IMR-90 (cell line): Measurements from ENCODE around the gene CDADC1.

ENCODE experiments used
- CEBPB ChIP-seq: IDR thresholded peaks from 2 replicates; pipeline ENCODE4 v1.6.1; 2012; ENCODE audit warnings: low read depth, low read length, improper control_type of control experiment
- CTCF ChIP-seq: conservative IDR thresholded peaks from 2 replicates; pipeline ENCODE4 v1.5.1; 2012; ENCODE audit warnings: mild to moderate bottlenecking, low read depth, low read length, improper control_type of control experiment
- MAZ ChIP-seq: IDR thresholded peaks from 2 replicates; pipeline ENCODE4 v1.6.1; 2012; ENCODE audit warnings: low read depth, mild to moderate bottlenecking, low read length, improper control_type of control experiment, moderate library complexity, borderline replicate concordance
- POLR2A ChIP-seq: IDR thresholded peaks from 2 replicates; pipeline ENCODE4 v1.6.1; 2012; ENCODE audit warnings: mild to moderate bottlenecking, low read depth, low read length
- RAD21 ChIP-seq: IDR thresholded peaks from 2 replicates; pipeline ENCODE4 v1.6.1; 2012; ENCODE audit warnings: low read length, improper control_type of control experiment
- RCOR1 ChIP-seq: IDR thresholded peaks from 2 replicates; pipeline ENCODE4 v1.6.1; 2012; ENCODE audit warnings: mild to moderate bottlenecking, low read length, improper control_type of control experiment; ENCODE audit not compliant: insufficient replicate concordance

DNA sequence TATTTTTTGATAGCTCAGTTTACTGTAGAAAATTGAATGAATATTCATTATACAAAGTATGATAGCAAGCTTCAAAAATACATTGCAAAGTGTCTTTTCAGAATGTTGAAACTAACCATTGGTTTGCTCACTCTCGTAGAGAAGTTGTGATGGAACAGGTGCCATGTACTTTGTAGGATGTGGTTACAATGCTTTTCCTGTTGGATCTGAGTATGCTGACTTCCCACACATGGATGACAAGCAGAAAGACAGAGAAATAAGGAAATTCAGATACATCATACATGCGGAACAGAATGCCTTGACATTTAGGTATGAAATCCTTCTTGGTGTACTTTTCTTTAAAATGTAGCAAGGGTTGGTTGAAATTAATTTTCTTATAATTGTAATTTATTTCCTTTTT, 30.5 kb downstream of the CDADC1 start:
- no peak for TF ChIP-seq CTCF
- no peak for TF ChIP-seq POLR2A
- TF ChIP-seq RCOR1 = no peak
- TF ChIP-seq CEBPB = no peak
- TF ChIP-seq RAD21 = no peak
- TF ChIP-seq MAZ = no peak
